SIG-M5 treated with dmso at 0.1 percent for 504 hours (cell line): ENCODE measurements around the gene EXOC8.
"Not testable (repeated sequence)": the region's sequence is repeated elsewhere in the genome, so short reads cannot be mapped to it uniquely, and the experiment has no call there.

Experiments used
- DNase-seq: peaks from one replicate; lab custom pipeline; 2025; ENCODE audit not compliant: unreplicated experiment; lab: John Stamatoyannopoulos, UW

EXOC8 gene

DNA sequence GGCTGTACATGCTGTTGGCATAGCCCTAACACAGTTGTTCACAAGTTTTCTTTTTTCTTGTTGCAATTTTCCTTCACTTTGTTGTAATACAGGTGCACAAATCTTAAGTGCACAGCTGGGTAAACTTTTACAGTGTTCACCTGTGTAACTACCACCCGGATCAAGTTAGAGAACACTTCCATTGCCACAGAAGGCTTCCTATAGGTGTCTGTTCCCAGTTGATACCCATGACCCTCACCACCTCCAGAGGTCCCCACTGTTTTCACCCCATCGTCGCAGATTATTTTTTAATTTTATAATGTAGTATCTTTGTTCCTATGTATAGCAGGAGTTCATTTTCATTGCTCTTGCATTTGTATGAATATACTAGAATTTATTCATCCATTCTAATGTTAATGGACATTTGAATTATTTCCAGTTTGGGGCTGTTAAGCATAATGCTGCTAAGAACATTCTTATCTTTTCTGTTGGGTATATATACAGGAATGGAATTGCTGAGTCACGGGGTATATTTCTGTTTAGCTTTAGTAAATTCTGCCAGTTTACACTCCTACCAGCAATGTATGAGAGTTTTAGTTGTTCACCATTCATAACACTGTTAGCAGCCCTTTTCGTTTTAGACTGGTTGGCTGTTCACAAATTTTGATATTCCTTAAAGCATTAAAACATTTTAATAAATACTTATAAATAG is 16.8 kb upstream of the EXOC8 start:
- DNase-seq, result no peak

DNA sequence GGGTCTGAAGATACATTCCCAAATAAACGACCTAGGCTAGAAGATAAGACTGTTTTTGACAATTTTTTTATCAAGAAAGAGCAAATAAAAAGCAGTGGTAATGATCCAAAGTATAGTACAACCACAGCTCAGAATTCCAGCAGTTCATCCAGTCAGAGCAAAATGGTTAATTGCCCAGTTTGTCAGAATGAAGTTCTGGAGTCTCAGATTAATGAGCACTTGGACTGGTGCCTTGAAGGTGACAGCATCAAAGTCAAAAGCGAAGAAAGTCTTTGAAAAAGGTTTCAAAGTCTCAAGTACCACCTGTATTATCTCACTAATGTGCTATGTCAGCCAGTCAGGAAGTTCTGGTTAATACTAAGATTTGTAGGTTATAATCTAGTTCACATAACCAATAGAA is 15.4 kb upstream of the EXOC8 start:
- no peak for DNase-seq

DNA sequence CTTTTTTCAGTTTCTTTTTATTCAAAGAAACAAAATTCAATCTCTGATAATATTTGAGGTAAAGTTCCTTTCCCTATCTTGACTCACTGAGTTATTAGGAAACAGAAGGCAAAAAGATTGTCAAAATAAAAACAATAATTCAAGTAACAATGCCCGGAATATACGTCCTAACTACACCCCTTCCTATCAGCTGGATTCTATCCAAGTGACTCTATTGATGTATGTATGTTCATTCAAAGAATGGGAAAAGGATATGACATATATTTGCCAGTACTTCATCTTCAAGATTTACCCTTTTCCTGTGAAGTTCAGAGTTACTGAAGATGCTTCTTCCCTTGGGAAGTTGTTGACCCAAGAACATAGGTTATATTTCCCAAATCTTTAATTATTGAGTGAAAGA is 14.2 kb upstream of the EXOC8 start:
- no peak for DNase-seq

DNA sequence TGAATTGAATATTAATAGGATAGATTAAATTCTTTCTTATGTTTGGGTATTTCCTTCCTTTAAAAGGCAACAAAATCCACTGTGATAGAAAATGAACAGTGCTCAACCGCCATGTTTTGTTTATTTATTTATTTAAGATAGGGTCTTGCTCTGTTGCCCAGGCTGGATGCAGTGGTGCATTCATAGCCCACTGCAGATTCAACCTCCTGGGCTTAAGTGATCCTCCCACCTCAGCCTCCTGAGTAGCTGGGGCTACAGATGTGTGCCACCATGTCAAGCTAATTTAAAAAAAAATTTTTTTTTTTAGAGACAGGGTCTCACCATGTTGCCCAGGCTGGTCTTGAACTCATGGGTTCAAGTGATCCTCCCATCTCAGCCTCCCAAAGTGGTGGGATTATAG is 11.2 kb upstream of the EXOC8 start:
- not testable (repeated sequence) for DNase-seq

DNA sequence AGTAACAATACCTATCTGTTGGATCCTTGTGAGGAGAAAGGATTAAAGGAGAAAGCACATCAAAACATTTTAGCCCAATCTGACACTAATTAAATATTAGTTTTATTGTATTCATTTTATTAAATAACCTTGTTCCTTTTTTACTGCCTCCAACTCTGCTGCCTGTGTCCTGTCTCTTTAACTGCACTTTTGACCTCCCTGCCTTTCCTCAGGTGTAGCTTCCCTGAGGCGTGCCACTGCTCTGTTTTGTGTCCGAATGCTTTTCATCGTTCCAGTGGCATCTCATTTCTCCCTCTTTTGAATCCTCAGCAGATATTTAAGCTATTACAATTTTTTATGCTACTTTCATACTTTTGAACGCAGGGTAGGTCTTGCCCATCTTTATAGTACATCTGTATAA is 10.8 kb upstream of the EXOC8 start:
- no peak for DNase-seq

DNA sequence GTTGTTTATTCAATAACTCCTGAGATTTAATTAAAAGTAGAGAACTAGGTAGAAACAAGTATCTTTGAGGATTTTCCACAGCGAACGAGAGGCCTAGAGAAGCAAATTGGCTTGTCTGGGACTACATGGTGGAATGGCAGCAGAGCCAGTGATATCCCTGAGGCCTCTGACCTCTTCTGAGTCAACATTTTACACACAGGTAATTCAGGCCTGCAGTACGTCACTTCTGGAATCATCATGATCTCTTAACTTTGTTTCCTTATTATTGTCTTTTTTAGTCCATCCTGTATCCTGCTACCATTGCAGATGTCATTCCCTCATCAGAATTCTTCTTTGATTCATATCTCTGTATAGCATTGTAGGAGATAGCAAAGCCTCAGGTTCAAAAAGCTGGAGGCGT is 10.3 kb upstream of the EXOC8 start:
- DNase-seq, result no peak

DNA sequence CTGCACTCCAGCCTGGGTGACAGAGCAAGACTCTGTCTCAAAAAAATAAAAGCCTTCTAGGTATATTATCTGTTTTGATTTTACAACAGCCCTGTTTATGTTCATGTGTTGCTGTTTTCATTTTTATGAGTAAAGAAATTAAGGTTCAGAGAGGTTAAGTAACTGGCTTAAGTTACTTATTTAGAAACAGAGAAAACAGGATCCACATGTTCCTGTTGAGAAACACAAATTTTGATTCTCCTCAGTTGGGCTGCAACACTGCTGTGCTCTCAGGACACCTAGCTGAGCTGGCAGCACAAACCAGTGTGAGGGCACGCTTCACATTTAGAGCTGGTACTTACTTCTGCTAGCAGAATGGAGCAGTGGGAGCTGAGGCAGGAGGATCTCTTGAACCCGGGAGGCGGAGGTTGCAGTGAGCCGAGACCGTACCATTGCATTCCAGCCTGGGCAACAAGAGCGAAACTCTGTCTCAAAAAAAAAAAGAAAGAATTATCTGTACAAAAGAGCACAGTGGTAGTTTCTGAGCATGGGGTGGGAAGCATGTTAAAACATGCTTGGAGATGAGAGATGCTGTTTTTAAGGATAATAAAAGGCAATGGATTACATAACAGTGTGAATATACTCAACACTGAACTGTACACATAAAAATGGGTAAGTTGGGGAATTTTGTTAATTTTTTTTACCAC is 2.8 kb upstream of the EXOC8 start:
- peak; percentile 47 for DNase-seq

DNA sequence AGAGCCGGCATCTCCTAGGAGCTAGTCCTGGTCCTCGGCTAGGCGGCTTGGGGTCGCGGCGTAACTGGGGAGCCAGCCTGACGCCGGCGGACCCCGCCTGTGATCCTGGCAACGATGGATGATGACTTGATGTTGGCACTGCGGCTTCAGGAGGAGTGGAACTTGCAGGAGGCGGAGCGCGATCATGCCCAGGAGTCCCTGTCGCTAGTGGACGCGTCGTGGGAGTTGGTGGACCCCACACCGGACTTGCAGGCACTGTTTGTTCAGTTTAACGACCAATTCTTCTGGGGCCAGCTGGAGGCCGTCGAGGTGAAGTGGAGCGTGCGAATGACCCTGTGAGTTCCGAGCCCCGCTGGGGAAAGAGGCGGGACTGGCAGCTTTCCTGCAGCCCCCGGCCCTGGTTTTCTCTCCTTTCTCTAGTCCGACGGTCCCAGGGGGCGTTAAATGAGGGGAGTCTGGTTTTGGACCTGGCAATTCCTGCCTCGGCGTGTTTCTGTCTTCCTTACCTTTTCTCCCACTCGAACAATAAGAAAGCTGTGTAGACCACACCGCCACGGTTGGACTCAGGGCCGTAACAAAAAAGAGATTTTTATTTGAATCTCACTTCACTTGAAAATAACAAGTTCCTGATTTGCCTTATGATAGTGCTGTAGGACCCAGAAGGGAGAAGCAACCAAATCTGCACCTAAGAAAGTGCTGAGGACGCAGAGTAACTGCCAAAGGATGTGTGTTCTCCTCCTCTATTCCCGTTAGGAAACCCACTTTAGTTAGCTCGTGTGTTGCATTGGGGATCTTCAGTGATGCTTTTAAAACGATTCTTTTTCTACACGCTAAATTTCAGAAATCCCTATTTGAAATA is 847 bp upstream of the EXOC8 start, which contains the start of gene SPRTN:
SPRTN (plus strand) TSS at position 24 of the 859 bp plus-strand sequence; CDS start at position 115, 91 bp downstream.
- peak; percentile 20 for DNase-seq

DNA sequence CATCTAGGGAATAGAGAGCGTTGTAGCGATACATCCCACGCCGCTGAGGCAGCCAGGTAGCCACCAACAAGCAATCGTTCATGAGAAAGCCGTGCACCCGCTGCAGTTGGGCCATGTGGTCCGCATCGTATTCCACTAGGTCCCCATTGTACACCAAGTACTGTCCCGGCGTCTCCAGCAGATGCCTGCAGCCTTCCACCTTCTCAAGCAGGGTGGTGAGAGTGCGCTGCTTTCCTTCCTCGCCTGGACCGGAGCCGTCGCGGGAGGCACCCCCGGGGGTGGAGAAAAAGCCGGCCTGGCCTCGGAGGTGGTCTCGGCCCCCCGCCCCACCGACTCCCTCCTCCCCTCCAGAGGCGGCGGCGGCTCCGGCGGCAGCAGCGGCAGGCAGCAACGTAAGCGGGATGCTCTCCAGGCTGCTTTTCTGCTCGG is 595 bp downstream of the EXOC8 start:
- no peak for DNase-seq

DNA sequence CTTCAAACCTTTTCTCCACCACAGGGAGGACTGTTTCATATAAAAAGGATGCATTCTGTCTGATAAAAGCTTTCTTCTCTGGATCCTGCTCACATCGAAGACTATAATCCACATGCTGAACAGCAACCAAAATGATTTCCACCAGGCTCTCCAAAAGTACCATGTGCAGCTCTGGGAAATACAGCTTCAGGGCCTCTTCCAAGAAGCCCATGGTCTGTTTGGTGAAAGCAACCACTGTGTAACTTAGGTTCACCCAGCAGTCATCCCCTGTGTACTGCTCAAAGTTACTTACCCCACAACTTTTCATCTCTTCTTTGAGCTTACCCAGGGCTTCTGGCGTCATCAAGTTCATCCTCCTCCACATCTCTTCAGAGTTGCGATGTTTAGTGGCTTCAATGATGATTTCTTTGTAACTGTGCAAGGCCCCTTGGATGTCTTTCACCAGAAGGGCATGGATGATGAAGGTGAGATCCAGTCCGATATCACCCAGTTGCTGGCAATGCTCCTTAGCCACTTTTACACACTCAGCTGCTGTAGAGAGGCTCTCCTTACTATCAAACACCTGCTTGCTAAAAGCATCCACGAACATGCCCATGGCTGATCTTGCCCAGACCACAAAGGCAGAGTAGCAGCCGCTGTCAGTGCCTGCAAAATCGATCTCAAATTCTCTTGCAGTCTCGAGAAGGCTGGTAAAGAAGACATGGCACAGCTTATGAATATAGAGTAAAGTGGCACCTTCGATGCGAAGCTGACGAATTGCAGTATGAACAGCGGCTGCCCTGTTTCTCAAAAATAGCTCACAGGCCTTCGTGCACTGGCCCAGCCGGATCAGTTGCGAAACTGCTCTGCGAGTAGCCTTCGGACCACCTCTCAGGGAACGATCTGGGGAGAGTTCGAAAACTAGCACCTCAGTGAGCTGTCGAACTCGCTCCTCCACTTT is 1.7 kb downstream of the EXOC8 start:
- no peak for DNase-seq

DNA sequence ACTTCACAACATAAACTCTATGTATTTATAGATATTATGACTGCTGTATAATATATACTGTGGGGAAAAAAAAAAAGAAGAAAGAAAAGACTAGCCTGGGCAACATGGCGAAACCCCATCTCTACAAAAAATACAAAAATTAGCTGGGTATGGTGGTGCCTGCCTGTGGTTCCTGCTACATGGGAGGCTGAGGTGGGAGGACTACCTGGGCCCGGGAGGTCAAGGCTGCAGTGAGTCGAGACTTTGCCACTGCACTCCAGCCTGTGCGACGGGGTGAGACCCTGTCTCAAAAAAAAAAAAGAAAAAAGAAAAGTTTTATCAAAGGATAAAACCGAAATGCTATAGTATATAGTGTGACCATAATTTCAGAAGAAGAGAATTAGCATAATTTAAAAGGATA is 2.7 kb downstream of the EXOC8 start:
- no peak for DNase-seq

DNA sequence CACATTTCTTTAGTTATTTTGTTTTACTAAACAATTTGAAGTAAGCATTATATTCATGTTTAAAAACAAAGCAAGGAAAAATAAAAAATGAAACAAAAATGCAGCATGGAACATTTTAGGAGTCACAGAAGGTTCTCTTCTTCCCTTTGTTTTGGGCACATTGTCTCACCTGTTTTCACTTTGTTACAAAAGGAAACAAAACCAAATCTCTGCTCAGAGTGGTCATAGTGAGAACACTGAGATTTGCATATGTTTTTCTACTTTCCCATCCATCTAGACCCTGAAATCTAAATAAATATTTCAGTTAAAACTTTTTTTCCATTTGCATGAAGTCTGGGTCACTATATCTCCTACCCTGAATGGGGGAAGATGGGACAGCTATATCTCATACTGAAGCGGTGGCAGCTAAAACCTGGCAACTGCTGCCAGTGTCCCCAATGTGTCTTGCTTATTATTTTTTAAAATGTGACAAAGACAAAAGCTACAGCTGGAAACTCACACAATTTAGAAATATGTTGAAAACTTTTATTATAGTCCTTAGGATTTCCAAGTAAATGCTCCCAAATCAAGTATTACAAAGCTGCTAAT is 3.5 kb downstream of the EXOC8 start:
- no peak for DNase-seq

DNA sequence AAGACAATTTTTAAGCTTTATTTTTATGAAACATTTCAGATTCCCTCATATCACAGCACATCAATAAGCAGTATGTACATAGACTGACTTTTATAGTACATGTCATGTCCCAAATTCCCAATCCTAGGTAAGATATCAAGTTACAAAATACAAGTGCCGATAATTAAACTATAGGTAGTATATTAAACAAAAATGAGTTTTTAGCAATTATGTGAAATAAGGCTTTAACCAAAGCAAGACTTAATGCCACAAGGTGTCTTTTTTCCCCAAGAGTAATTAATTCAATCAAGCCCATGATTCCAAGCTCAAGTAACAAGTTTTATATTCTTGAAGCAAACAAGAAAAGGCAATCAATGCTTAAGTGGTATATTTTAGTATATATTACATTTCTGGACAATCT is 4.9 kb downstream of the EXOC8 start:
- no peak for DNase-seq

DNA sequence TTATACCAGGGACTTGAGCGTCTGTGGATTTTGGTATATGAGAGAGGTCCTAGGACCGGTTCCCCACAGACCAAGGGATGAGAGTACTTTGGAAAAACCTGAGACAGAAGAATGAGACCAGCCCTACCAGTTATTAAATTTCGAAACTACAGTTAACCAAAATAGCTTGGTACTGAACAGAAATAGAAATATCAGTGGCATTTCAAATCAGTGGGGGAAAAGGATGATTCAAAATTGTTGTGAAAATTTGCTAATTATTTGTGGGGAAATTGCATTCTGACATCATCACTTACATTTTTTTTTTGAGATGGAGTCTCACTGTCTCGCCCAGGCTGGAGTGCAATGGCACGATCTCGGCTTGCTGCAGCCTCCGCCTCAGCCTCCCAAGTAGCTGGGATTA is 8.2 kb downstream of the EXOC8 start:
- no peak for DNase-seq

DNA sequence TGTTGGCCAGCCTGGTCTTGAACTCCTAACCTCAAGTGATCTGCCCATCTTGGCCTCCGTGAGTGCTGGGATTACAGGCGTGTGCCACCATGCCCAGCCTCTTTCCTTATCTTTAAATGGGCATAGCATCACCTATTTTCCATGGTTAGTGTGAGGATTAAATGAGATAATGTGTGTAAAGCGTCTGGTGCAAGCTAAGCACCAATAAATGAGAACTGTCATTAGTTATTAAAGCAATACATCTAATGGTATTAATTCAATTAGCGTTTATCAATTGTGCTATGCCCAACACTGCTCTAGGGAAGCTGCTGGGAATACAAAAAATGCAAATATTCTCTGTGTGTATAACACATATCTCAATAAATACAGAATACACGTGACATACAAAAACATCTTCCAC is 10.0 kb downstream of the EXOC8 start:
- no peak for DNase-seq

DNA sequence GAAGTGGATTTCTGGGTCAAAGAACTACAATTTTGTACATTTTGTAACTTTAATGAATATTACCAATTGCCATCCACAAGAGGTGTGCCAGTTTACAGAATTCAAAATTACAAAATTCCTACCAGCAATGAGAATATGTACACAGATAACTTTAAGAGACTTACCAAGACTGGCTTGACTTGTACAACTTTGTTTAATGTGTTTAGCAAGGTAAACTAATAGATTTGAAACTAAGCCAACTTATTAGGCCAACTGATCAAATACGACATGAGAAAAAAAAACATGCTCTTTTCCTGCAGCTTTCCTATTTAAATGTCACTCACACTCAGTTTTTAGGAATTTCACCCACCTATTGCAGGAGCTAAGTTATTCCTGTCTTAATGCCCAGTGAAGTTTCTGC is 11.4 kb downstream of the EXOC8 start:
- DNase-seq, result no peak

DNA sequence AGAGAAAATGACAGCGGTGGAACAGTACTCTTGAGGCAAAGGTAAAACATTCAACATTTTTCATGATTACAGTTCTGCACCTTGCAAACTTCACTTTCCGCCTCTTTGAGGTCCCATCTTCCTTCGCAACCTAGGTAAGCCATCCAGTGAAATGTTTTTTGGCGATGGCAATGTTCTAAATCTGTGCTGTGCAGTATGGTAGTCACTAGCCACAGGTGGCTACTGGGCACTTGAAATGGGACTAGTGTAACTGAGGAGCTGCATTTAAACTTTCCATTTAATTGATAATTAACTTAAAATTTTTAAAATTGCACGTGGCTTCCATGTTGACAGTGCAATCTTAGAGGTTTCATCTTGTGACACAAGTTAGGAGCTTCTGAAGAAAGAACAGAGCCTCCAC is 13.0 kb downstream of the EXOC8 start:
- DNase-seq, result no peak

DNA sequence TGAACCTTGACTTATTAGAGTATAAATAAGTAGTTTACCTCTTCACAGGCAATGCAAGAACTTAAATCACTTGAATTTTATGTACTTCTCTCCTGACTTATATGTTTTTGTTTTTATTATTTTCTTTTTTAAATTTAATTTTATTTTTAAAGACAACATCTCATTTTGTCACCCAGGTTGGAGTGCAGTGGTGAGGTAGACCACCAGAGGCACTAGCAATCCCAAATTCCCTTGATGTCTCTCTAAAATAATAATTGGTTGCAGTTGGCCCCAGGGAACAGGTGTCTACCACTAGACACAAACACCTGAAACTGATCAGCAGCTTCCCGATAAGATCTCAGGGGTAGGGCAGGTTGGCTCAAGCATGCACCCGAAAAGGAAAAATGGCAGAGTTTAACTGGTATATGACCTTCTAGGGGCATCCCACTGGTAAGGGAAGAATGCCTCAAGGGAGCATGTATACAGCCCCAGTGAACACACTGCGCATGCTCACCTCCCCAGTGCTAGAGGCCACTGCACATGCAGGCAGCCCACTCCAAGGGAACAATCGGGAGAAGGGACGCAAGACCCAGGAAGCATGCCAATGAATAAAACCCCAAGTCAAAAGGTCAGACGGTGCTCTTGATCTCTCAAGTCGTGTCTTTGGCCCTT is 14.6 kb downstream of the EXOC8 start:
- DNase-seq, result no peak

DNA sequence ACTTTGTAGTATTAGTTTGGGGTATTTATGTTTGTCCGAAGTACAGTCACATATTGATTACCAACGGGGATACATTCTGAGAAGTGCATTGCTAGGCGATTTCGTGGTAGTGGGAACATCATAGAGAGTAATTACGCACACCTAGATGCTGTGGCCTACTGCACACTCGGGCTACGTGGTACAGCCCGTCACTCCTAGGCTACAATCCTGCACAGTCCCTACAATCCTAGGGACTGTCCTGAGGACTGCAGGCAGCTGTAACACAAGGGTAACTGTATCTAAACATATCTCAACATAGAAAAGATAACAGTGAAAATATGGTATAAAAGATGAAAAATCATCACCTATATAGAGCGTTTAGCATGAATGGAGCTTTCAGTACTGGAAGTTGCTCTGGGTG is 18.6 kb downstream of the EXOC8 start:
- DNase-seq, result no peak

DNA sequence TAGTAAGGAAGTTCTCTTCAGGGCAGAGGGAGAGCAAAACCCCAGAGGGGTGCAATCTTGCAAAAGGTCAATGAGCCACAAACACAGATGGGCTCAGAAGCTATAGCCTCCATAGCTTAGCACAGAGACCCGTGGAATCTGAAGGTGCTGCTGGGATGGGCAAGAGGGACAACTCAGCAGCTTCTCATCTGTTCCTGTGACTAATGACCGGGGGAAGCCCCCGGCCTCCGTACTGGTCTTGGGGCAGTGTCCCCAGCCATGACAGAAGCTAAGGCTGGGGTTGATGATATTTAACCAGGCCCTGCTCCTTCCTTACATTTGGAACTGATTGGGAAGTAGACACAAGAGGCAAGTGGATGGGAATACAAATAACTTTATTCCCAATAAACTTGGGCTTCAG is 19.1 kb downstream of the EXOC8 start:
- DNase-seq, result no peak
